Activated CD4-positive, alpha-beta T cell treated with anti-CD3 and anti-CD28 coated beads for 24 hours (primary cell): ENCODE data around the gene FHOD3.

ENCODE experiments used
- DNase-seq, 2 donors: peaks; one replicate each; pipeline ENCODE4 v3.0.0-alpha.2; 2020; ENCODE audit warnings: low read depth in 2 of 2

The FHOD3 gene

DNA sequence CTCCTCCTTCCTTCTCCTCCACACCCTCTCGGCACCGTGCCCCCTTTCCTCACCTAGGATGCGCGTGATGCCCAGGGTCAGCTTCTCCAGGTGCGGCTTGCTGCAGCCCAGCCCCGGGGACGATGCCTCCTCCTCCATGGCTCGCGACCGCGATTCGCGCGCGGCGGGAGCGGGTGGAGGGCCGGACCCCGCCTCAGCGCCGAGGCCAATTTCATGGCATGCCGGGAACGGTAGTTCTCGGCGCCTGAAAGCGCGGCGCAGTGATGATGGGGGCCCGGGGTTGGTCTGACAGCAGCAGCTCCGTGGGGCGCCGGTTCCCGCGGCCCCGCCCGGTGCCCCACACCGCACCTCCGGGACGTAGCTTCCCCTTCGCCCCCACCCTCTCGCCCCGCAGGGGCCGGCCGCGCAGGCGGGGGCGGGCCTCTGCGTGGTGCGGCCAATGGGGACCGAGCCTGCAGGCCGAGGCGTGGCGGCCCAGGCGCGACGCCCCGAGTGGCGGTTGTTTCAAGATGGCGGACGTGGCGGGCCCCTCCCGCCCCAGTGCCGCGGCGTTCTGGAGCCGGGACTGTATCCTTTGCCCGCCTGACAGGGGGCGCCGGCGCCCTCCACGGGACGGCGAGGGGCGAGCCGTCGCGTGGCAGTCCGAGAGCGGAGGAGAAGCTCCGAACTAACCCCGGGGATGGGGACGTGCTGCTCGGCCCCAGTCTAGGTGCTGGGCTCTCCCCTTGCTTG lies 531.3 kb downstream of the FHOD3 start, which contains the start of the genes KIAA1328 and TPGS2:
TSS of gene KIAA1328 (plus strand) at position 498 of the 732 bp plus-strand sequence. CDS start at position 510, 12 bp downstream.
TSS of gene TPGS2 (minus strand) at position 373 of the 732 bp plus-strand sequence. CDS start at position 138, 235 bp downstream.
- peak; percentile 72 to 74 for DNase-seq
